ENCODE measurements around the gene AFAP1L1.

- no peak for TF ChIP-seq CTCF (IDR thresholded peaks at IDR 0.05)
- TF ChIP-seq ZFX (IDR thresholded peaks at IDR 0.05; ENCODE audit: borderline replicate concordance) = no peak
Measured at GRCh38 chr5:149271716-149272563, at the start of gene AFAP1L1.
